IMR-90 (cell line): ENCODE data around the gene CCN2. TPM values are rescaled to one million over a fixed set of nuclear protein-coding genes. Genes with fewer than 3 reads are reported as not detected.
A peak's percentile ranks its signal among the peaks of the same experiment; 100 is the strongest.

Experiments used
- ATAC-seq: fragments of 200-7000 bp; cut with Tn5 transposase; 2 replicates; pipeline ENCODE4 v1.9.1; 2020; ENCODE audit warnings: low read depth, mild to moderate bottlenecking, moderate library complexity
- BruUV-seq: library from RNA; stranded (reverse); fragments of 400-500 nt; replicated peaks from 2 replicates; lab custom pipeline; 2021; lab: Mats Ljungman, UMichigan
- CTCF ChIA-PET: fragments of 300-600 bp; formaldehyde crosslinking; extraction: SDS; loops from one replicate; lab custom pipeline; 2021; ENCODE audit warnings: antibody characterized with exemption; lab: Yijun Ruan, JAX
- POLR2A ChIA-PET: fragments of 300-600 bp; sonication (Branson Sonifier 250); formaldehyde crosslinking; loops from one replicate; lab custom pipeline; 2022; ENCODE audit warnings: antibody characterized with exemption; ENCODE audit not compliant: unreplicated experiment; lab: Charles Lee
- DNase-seq: peaks from one replicate; pipeline ENCODE4 v3.0.0; 2013
- H2AFZ ChIP-seq: replicated peaks from 2 replicates; pipeline ENCODE3; 2013; ENCODE audit warnings: low read length, mild to moderate bottlenecking; ENCODE audit not compliant: poor library complexity
- H2AK5ac ChIP-seq: 2 replicates; pipeline ENCODE4 v1.6.1; 2013; ENCODE audit warnings: low read depth, low read length, inconsistent platforms
- H2AK9ac ChIP-seq: replicated peaks from 2 replicates; pipeline ENCODE3; 2013; ENCODE audit warnings: mild to moderate bottlenecking, low read depth, low read length, moderate library complexity; ENCODE audit not compliant: poor library complexity
- H2BK120ac ChIP-seq: 2 replicates; pipeline ENCODE4 v1.6.1; 2013; ENCODE audit warnings: low read depth, low read length, inconsistent platforms
- H2BK15ac ChIP-seq: 3 replicates; pipeline ENCODE4 v1.6.1; 2013; ENCODE audit warnings: low read depth, low read length, inconsistent platforms
- H2BK20ac ChIP-seq: 2 replicates; pipeline ENCODE4 v1.6.1; 2013; ENCODE audit warnings: low read depth, mild to moderate bottlenecking, inconsistent platforms, low read length, moderate library complexity
- H2BK5ac ChIP-seq: 2 replicates; pipeline ENCODE4 v1.6.1; 2013; ENCODE audit warnings: mild to moderate bottlenecking, low read depth, low read length, inconsistent platforms; ENCODE audit not compliant: poor library complexity, severe bottlenecking
- H3K14ac ChIP-seq: replicated peaks from 2 replicates; pipeline ENCODE4 v1.6.1; 2013; ENCODE audit warnings: low read depth, low read length, inconsistent platforms
- H3K18ac ChIP-seq: 2 replicates; pipeline ENCODE4 v1.6.1; 2013; ENCODE audit warnings: low read depth, low read length, control low read depth
- H3K23ac ChIP-seq: 2 replicates; pipeline ENCODE4 v1.6.1; 2013; ENCODE audit warnings: low read depth, low read length, inconsistent platforms
- H3K27ac ChIP-seq: 2 replicates; pipeline ENCODE4 v1.5.1; 2013; ENCODE audit warnings: mild to moderate bottlenecking, control low read depth, low read length; ENCODE audit not compliant: insufficient read depth
- H3K27me3 ChIP-seq: 2 replicates; pipeline ENCODE4 v1.6.1; 2013; ENCODE audit warnings: low read length; ENCODE audit not compliant: control insufficient read depth, insufficient read depth
- H3K36me3 ChIP-seq: 2 replicates; pipeline ENCODE4 v1.6.1; 2013; ENCODE audit warnings: low read length, mixed read lengths; ENCODE audit not compliant: control insufficient read depth, insufficient read depth
- H3K4ac ChIP-seq: 2 replicates; pipeline ENCODE4 v1.6.1; 2013; ENCODE audit warnings: low read depth, low read length, inconsistent platforms
- H3K4me1 ChIP-seq: 2 replicates; pipeline ENCODE4 v1.6.1; 2013; ENCODE audit warnings: low read length, mixed read lengths; ENCODE audit not compliant: control insufficient read depth, insufficient read depth
- H3K4me2 ChIP-seq: 2 replicates; pipeline ENCODE4 v1.6.1; 2013; ENCODE audit warnings: low read depth, mild to moderate bottlenecking, control low read depth, low read length, moderate library complexity
- H3K4me3 ChIP-seq: 2 replicates; pipeline ENCODE4 v1.5.1; 2013; ENCODE audit warnings: low read depth, mild to moderate bottlenecking, control low read depth, low read length, moderate library complexity; ENCODE audit not compliant: insufficient read depth
- H3K56ac ChIP-seq: 2 replicates; pipeline ENCODE4 v1.6.1; 2013; ENCODE audit warnings: low read length, inconsistent platforms; ENCODE audit not compliant: insufficient read depth; ENCODE audit errors: extremely low read depth
- H3K79me1 ChIP-seq, 2 experiments: 2 replicates each; pipeline ENCODE4 v1.6.1; 2013; ENCODE audit warnings: low read length in 2 of 2, inconsistent platforms in 1 of 2, low read depth in 1 of 2
- H3K9ac ChIP-seq: 2 replicates; pipeline ENCODE4 v1.6.1; 2013; ENCODE audit warnings: low read depth, low read length, control low read depth
- H3K9me1 ChIP-seq: 2 replicates; pipeline ENCODE4 v1.6.1; 2013; ENCODE audit warnings: low read length, inconsistent platforms; ENCODE audit not compliant: insufficient read depth
- H3K9me3 ChIP-seq: 2 replicates; pipeline ENCODE4 v1.6.1; 2013; ENCODE audit warnings: low read length; ENCODE audit not compliant: control insufficient read depth, insufficient read depth
- H4K20me1 ChIP-seq: 2 replicates; pipeline ENCODE4 v1.6.1; 2013; ENCODE audit warnings: low read length, inconsistent platforms; ENCODE audit not compliant: insufficient read depth
- H4K5ac ChIP-seq: 2 replicates; pipeline ENCODE4 v1.6.1; 2013; ENCODE audit warnings: mild to moderate bottlenecking, low read depth, low read length, control low read depth
- H4K8ac ChIP-seq, 2 experiments: 2 replicates each; pipeline ENCODE4 v1.6.1; 2013; ENCODE audit warnings: low read depth in 2 of 2, low read length in 2 of 2, control low read depth in 1 of 2, inconsistent platforms in 1 of 2
- H4K91ac ChIP-seq: 2 replicates; pipeline ENCODE4 v1.6.1; 2013; ENCODE audit warnings: low read depth, low read length, inconsistent platforms; ENCODE audit not compliant: insufficient read depth
- CEBPB ChIP-seq: IDR thresholded peaks from 2 replicates; pipeline ENCODE4 v1.6.1; 2012; ENCODE audit warnings: low read depth, low read length, improper control_type of control experiment
- FOS ChIP-seq: fragments of 150-350 bp; IDR thresholded peaks from 2 replicates; pipeline ENCODE4 v1.6.1; 2016; ENCODE audit warnings: low read depth, low read length
- NFE2L2 ChIP-seq: fragments of 150-350 bp; IDR thresholded peaks from 2 replicates; pipeline ENCODE4 v1.6.1; 2016; ENCODE audit warnings: low read depth, mild to moderate bottlenecking, low read length
- RFX5 ChIP-seq: IDR thresholded peaks from 2 replicates; pipeline ENCODE4 v1.8.0; 2012; ENCODE audit warnings: low read depth, mild to moderate bottlenecking, low read length, moderate library complexity
- SMC3 ChIP-seq: fragments of 150-350 bp; IDR thresholded peaks from 2 replicates; pipeline ENCODE4 v1.6.1; 2016; ENCODE audit warnings: low read depth, mild to moderate bottlenecking, antibody characterized with exemption, low read length, moderate library complexity
- WGBS, 2 experiments: methylation state at CpG; one replicate each; pipeline versions ENCODE4 v1.1.5 to v1.1.7; 2013; ENCODE audit warnings: missing lambda C conversion rate in 2 of 2; ENCODE audit not compliant: insufficient read length in 1 of 2; ENCODE audit errors: extremely low coverage in 2 of 2; 5-methylcytosine and 5-hydroxymethylcytosine counted together
- dilution Hi-C: fragments of 300-500 bp; cut with HindIII; formaldehyde crosslinking; loops from one replicate; pipeline ENCODE4 v1.14.3; 2018; ENCODE audit warnings: low sequenced_read_pairs; ENCODE audit not compliant: unreplicated experiment
- in situ Hi-C: fragments of 300-500 bp; cut with MboI; formaldehyde crosslinking; loops from 3 replicates; pipeline ENCODE4 v1.14.3; 2019; ENCODE audit warnings: low sequenced_read_pairs, inconsistent platforms, mixed read lengths
- intact Hi-C: fragments of 100-400 bp; cut with micrococcal nuclease; formaldehyde crosslinking; loops from 2 replicates; pipeline ENCODE4 v1.10.0; 2022
- polyA plus RNA-seq, 3 experiments: library from polyadenylated mRNA; depleted of rRNA; stranded (reverse); fragments of >200 nt; gene quantifications; 2 replicates each; pipeline ENCODE4 v1.2.3, GENCODE V29; 2012; ENCODE audit warnings: low replicate concordance in 1 of 3
- total RNA-seq: library from RNA; depleted of rRNA; stranded (reverse); fragments of >200 nt; gene quantifications from 2 replicates; pipeline ENCODE4 v1.2.3, GENCODE V29; 2012
- TF ChIP-seq, protein P1 (sequence below): conservative IDR thresholded peaks from 2 replicates; pipeline ENCODE4 v1.5.1; 2012; ENCODE audit warnings: mild to moderate bottlenecking, low read depth, low read length, improper control_type of control experiment

The CCN2 gene
- total and polyA plus RNA-seq, 2 of the 4 experiments (the other 2 are of a cell fraction), result 148 to 1,205 TPM

DNA sequence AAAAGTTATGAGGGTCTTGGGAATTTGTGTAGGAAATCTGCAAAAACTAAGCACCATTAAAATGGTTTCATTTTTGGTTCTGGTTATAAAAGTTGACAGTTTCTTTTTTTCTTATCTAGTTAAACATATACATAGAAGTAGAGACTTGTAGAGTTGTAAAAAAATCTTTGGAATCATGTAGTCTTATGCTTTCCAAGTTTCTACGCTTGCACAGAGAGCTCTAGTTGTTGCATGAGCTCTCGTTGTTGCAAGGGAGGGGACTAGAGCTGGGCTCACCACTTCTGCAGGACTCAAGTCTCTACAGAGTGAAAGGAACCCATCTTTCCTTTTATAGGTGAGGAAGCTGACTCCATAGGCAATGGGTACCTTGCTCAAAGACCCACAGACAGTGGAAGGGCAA is 21.6 kb upstream of the CCN2 start:
- peak overlapping the region; percentile 35; the same call in 1 of the 2 replicates for H3K4ac ChIP-seq
- no peaks in the 10 kb centered on the region; a peak in 1 of 4 replicates for H3K79me1 ChIP-seq
- H3K18ac ChIP-seq, result no peak overlapping the region
- no peak overlapping the region for H2AFZ ChIP-seq
- H2AK9ac ChIP-seq, result no peak overlapping the region
- WGBS, 2 experiments, result no CpG with 5 or more reads among the region's 2 CpGs
- H2AK5ac ChIP-seq, result no peak overlapping the region
- H2BK20ac ChIP-seq, result no peak overlapping the region
- H3K9me1 ChIP-seq, result no peaks in the 10 kb centered on the region
- no peaks in the 10 kb centered on the region for H3K27me3 ChIP-seq
- no TSS peak for BruUV-seq
- peaks cover 3% of the 10 kb centered on the region; the same call in 1 of the 2 replicates for H3K4me1 ChIP-seq
- no peak overlapping the region for H4K5ac ChIP-seq
- ChIA-PET CTCF (no interaction called here), POLR2A (no interaction called here)
- dilution Hi-C loops (no loop called here), intact Hi-C loops (no loop called here), in situ Hi-C loops (no loop called here)
- no peak overlapping the region for H2BK120ac ChIP-seq
- no peak overlapping the region for H3K27ac ChIP-seq
- no peaks in the 10 kb centered on the region for H3K9me3 ChIP-seq
- H2BK5ac ChIP-seq, result no peak overlapping the region
- H3K36me3 ChIP-seq, result no peaks in the 10 kb centered on the region
- TF ChIP-seq SMC3 (no peak), FOS (no peak), NFE2L2 (no peak), RFX5 (no peak), CEBPB (no peak)
- TF ChIP-seq, protein P1, sequence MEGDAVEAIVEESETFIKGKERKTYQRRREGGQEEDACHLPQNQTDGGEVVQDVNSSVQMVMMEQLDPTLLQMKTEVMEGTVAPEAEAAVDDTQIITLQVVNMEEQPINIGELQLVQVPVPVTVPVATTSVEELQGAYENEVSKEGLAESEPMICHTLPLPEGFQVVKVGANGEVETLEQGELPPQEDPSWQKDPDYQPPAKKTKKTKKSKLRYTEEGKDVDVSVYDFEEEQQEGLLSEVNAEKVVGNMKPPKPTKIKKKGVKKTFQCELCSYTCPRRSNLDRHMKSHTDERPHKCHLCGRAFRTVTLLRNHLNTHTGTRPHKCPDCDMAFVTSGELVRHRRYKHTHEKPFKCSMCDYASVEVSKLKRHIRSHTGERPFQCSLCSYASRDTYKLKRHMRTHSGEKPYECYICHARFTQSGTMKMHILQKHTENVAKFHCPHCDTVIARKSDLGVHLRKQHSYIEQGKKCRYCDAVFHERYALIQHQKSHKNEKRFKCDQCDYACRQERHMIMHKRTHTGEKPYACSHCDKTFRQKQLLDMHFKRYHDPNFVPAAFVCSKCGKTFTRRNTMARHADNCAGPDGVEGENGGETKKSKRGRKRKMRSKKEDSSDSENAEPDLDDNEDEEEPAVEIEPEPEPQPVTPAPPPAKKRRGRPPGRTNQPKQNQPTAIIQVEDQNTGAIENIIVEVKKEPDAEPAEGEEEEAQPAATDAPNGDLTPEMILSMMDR, result no peak
- no peak overlapping the region for H3K23ac ChIP-seq
- ATAC-seq (no peak; the same call in 1 of the 2 replicates), DNase-seq (no peak)
- no peak overlapping the region for H3K9ac ChIP-seq
- no peak overlapping the region for H2BK15ac ChIP-seq
- H3K4me2 ChIP-seq, result no peak overlapping the region
- H3K4me3 ChIP-seq, result no peak overlapping the region
- H3K56ac ChIP-seq, result no peak overlapping the region
- no peaks in the 10 kb centered on the region for H4K20me1 ChIP-seq
- 0 out of 2 replicates have a peak overlapping the region, but pooled peaks have one; percentile 4 for H3K14ac ChIP-seq
- H4K91ac ChIP-seq, result peak overlapping the region; percentile 47
- no peak overlapping the region for H4K8ac ChIP-seq
